Thyroid gland (tissue), 4 donors: ENCODE data around the gene RAB3B.

Experiments used
- CTCF ChIP-seq, 6 experiments: fragments of 200-600 bp in 3 of 6; fragments of 450-650 bp in 3 of 6; sonication (generic) in 3 of 6; IDR thresholded peaks; one replicate each; pipeline ENCODE4 v1.5.1; 2016 to 2019; ENCODE audit warnings: antibody characterized with exemption in 6 of 6, mild to moderate bottlenecking in 2 of 6, inconsistent platforms in 1 of 6, moderate library complexity in 1 of 6
- POLR2A ChIP-seq, 2 donors: fragments of 450-650 bp; IDR thresholded peaks; one replicate each; pipeline ENCODE4 v1.6.1; 2017; ENCODE audit warnings: antibody characterized with exemption in 2 of 2, mild to moderate bottlenecking in 2 of 2, moderate library complexity in 1 of 2

DNA sequence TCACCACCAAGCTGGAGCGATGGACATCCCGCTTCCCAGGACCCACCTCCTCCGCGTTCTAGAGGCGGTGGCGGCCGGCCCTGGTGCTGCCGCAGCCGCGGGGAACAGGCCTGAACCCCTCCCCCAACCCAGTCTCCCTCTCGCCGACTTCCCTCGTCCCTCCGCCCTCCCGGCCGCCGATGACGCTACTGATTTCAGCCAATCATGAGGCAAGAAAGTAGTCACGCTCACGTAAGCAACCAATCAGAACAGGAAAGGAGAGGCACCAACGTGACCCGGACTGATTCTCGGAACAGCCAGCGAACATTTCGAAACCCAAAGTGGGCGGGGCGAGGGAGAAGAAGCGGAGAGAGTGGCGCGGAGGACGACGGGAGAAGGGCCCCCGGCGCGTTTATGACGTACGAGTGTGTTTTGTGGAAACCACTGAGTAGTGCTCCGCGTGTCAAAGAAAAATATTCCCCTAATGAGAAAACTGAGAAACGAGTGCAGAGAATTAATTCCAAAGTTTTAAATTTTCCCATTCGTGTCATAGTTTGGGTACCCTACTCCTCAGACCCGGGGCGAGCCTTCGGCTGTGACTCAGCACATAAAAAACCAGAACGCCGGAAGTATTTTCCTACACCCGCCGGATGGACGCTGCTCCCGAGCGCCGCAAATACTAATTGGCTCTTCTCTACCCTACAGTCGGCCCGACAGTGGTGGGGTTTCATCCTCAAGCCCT lies 111.7 kb downstream of the RAB3B start, which contains the start of gene NRDC:
- TF ChIP-seq CTCF (IDR thresholded peaks at IDR 0.05) (no peak), POLR2A (IDR thresholded peaks at IDR 0.05) (peak; percentile 31 to 89)
